Urinary bladder (tissue), 4 donors: ENCODE results near the gene BABAM2. TPM values are rescaled to one million over a fixed set of nuclear protein-coding genes. Genes with fewer than 3 reads are reported as not detected.
A peak's percentile ranks its signal among the peaks of the same experiment; 100 is the strongest.
"Not testable (repeated sequence)": the region's sequence is repeated elsewhere in the genome, so short reads cannot be mapped to it uniquely, and the experiment has no call there.

Experiments
- DNase-seq: peaks from one replicate; pipeline ENCODE4 v3.0.0-alpha.2; 2015; ENCODE audit errors: extremely low spot score
- H3K27ac ChIP-seq: one replicate; pipeline ENCODE4 v1.5.1; 2013; ENCODE audit warnings: low read depth, mild to moderate bottlenecking, moderate library complexity
- H3K36me3 ChIP-seq: one replicate; pipeline ENCODE4 v1.6.1; 2013; ENCODE audit warnings: mild to moderate bottlenecking, moderate library complexity; ENCODE audit not compliant: insufficient read depth
- H3K4me1 ChIP-seq: one replicate; pipeline ENCODE4 v1.6.1; 2013; ENCODE audit warnings: mild to moderate bottlenecking, moderate library complexity; ENCODE audit not compliant: insufficient read depth
- H3K4me3 ChIP-seq: one replicate; pipeline ENCODE4 v1.5.1; 2013; ENCODE audit warnings: low read depth, low read length
- WGBS: extraction: QIAGEN DNeasy Blood & Tissue Kit; methylation state at CpG from one replicate; pipeline ENCODE4 v1.1.7; 2013; 5-methylcytosine and 5-hydroxymethylcytosine counted together
- polyA plus RNA-seq: library from polyadenylated mRNA; stranded (reverse); fragments of 200-250 nt; gene quantifications from one replicate; pipeline ENCODE4 v1.2.3, GENCODE V29; 2013
- total RNA-seq: library from RNA; depleted of rRNA; stranded (reverse); fragments of >200 nt; gene quantifications from one replicate; pipeline ENCODE4 v1.2.3, GENCODE V29; 2014
- donor health status: healthy with polysubstance abuse.
- donor health status: healthy.

The BABAM2 gene
- total and polyA plus RNA-seq, 2 donors = 37.0 to 40.6 TPM

DNA sequence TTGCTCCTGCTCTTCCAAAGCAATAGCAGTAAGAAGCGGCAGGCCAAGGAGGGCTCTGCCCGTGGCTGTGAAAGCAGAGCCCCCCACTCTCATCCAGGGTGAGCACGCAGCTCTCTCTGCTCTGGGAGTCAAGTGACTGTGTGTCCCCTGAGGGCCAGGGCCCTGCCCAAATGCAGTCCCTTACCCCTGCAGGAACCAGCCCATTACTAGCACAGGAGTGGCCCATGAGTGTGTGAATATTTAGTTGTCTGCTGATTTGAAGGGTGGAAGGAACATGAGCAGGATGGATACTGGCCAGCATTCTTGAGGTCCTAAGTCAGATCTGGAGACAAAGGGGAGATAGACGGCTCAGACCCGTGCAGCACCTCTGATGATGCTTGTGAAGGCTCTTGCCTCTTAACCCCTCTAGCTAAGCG is 432.5 kb downstream of the BABAM2 start:
- H3K27ac ChIP-seq = no peak overlapping the region
- no peaks in the 10 kb centered on the region for H3K4me1 ChIP-seq
- H3K4me3 ChIP-seq = no peak overlapping the region
- H3K36me3 ChIP-seq = no peaks in the 10 kb centered on the region
- whole genome bisulfite sequencing = 80% methylated on average over 6 of the region's 6 CpGs
- no peak for DNase-seq

DNA sequence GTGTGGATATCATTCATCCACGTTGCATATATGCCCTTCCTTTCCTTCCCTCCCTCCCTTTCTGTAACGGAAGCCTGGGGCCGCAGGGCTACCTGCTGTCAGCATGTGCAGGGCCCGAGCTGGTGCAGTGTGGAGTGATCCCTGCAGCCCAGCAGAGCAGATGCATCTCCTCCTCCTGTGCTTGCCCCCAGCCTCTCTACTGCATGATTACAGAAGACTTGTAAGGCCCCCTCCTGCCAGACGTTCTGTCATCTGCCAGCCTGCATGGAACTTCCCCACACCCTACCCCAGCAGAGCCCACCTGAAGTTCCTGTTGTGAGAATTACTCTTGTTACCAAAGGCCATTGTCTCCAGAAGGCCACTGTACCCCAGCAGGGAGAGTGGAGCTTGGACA is 434.6 kb downstream of the BABAM2 start:
- H3K27ac ChIP-seq = no peak overlapping the region
- H3K4me1 ChIP-seq = no peaks in the 10 kb centered on the region
- no peaks in the 10 kb centered on the region for H3K36me3 ChIP-seq
- no peak for DNase-seq
- WGBS = 89% methylated on average over 5 of the region's 5 CpGs
- no peak overlapping the region for H3K4me3 ChIP-seq

DNA sequence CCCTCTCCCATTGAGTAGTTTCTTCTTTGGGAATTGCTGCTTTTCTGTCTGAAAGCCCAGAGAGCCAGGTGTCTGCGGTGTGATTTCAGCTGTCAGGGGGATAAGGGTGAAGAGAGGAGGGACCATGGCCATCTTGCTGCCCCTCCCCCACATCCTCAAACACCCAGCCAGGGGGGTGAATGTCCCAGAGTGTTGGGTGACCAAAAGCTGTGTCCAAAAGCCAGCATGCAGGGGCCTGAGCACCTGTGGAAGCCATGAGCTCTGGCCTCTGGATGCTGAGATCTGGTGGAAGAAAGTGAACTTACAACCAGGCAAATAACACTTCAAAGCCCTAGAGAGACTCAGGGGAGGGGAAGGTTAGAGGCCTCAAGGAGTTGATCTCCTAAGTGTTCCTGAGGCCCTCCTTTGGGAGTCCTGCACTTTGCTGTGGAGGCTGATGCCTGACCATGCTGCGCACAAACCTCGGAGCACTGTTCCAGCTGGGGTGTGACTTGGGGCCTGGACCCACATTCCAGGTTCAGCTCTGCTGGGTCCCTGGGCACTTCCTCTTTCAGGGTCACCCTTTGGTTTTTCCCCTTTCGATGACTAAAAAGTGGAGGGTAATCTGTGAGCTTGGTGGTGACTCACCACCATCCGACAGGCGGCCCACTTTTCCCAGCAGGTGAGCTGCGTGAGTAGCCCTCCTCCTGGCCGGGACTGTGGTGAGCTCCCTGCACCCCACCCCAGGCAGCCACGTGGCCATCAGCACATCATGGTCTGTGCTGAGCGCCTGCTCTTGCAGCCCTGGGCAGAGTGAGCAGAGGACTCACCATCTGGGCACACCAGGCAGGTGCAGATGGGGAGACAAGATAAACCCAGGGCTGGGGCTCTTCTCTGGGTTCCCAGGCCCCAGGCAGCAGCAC is 435.3 kb downstream of the BABAM2 start:
- DNase-seq = no peak
- Histone ChIP-seq H3K4me1 (no peaks in the 10 kb centered on the region), H3K36me3 (no peaks in the 10 kb centered on the region), H3K4me3 (no peak overlapping the region), H3K27ac (peak overlapping the region; percentile 51)
- WGBS = 84% methylated on average over 10 of the region's 10 CpGs

- Histone ChIP-seq H3K4me1 (no peaks in the 10 kb centered on the region), H3K4me3 (no peak overlapping the region), H3K27ac (no peak overlapping the region), H3K36me3 (no peaks in the 10 kb centered on the region)
- DNase-seq = no peak
- WGBS = 86% methylated on average over 4 of the region's 4 CpGs
These were observed 435.9 kb downstream of the BABAM2 start for GRCh38 chr2:28326469-28326805.

DNA sequence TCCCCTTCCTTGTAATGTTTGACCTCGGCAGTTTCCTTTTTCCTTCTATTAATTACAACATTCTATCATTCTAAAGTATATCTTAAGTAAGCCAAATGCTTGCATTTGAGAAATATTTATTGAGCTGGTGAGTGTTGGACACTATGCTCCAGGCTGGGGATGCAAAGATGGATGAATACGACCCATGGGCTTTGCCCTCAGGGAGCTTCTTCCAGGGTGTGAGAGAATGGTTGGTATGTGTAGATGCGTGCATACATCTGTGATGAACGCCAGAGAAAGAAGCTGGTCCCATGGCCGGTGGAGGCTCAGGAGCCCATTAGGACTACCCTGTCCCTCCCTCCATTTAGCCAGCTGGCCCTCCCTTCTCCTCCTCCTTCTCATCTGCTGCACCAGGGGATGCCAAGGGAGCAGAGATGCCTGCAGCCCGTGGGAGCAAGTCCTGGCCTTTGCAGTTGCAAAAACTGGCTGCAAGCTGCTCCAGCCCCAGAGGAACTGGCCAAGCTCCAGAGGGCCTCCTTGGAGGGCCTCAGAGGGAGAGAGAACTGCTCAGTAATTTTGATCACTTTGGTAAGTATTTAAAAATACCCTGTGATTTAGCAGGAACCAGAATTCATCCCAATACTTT is 436.5 kb downstream of the BABAM2 start:
- Histone ChIP-seq H3K27ac (no peak overlapping the region), H3K36me3 (no peaks in the 10 kb centered on the region), H3K4me1 (no peaks in the 10 kb centered on the region), H3K4me3 (no peak overlapping the region)
- DNase-seq = no peak
- 56% methylated on average over 6 of the region's 6 CpGs for WGBS

DNA sequence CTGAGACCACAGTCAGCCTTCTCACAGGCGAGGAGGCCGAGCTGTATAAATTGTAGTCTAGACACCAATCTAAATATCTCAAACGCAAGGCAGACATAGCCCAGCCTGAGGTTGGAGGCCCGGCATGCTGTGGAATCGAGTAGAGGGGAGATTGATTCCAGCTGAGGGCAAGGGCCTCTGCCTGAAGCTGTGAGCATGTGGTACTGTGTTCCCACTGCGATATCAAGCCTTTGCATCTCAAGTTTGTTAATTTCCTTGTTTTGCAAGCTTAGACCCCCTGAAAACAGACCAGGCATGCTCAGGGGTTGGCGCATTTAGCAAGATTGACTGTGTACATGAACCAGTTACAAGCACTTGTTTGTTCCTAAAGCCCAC is 437.0 kb downstream of the BABAM2 start:
- H3K4me3 ChIP-seq = no peak overlapping the region
- no peaks in the 10 kb centered on the region for H3K4me1 ChIP-seq
- no peaks in the 10 kb centered on the region for H3K36me3 ChIP-seq
- WGBS = 57% methylated on average over 7 of the region's 7 CpGs
- DNase-seq = no peak
- H3K27ac ChIP-seq = peak overlapping the region; percentile 49

DNA sequence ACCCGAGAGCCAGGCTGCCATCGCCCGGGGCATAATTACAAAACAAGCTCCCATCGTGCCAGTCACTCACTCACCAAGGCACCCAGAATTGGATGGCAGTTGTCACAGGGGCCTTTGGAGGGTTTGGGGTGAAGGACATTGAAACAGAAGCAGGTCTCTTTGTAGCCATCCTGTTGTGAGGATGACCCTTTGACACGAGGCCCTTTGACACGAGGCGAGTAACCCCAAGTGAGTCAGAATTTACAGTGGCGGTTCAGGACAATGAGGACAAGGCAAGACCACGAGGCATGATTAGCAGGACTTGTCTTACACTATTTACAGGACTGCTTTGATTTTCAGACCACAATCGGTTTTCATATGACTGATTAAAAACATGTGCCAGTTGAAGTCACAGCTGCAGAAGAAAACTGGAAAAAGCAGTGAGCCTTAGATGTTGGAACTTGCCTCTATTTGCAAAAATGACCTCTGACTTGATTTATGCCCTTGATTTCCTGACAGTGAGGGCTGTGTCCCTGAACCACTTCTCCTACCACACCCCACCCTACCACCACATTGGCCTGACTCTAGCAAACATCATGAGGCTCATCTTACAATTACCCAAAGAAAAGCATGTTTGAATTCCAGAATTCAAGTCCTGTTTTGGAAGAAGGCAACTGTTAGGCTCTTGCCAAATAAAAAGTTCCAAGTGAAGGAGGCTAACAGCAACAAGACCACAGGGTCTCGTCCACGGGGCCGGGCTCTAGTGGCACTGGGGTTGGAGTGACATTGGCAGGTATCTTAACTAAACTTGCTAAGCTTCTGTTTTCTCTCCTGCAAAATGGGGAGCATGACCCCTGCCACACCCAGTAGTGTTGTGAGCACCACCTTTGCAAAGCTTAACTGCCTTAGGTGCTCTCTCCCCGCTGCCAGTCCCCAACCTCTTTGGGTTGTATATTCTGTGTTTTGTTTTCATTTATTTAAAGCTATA is 437.7 kb downstream of the BABAM2 start:
- DNase-seq = no peak
- H3K27ac ChIP-seq = peak overlapping the region; percentile 49
- no peaks in the 10 kb centered on the region for H3K4me1 ChIP-seq
- H3K36me3 ChIP-seq = no peaks in the 10 kb centered on the region
- 68% methylated on average over 14 of the region's 14 CpGs for WGBS
- H3K4me3 ChIP-seq = no peak overlapping the region

DNA sequence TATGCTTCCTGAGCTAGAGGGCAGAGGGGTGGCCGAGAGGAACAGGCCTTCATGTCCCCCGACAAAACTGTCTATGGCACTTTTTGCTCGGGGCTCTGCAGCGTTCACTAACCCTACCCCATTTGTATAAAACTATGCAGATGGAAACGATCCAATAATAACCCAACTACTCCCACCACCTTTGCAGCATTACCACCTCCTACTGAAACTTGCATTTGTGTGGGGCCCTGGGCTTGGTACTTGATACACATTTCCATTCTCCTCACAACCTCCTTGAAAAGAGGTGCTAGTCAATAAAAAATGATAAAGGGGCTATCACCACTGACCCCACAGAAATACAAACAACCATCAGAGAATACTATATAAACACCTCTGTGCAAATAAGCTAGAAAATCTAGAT is 438.7 kb downstream of the BABAM2 start:
- H3K4me3 ChIP-seq = no peak overlapping the region
- H3K4me1 ChIP-seq = no peaks in the 10 kb centered on the region
- H3K27ac ChIP-seq = no peak overlapping the region
- 94% methylated on average over 5 of the region's 5 CpGs for WGBS
- no peak for DNase-seq
- no peaks in the 10 kb centered on the region for H3K36me3 ChIP-seq

- not testable (repeated sequence) for H3K27ac ChIP-seq, H3K4me1 ChIP-seq, DNase-seq, H3K4me3 ChIP-seq, H3K36me3 ChIP-seq
- 76% methylated on average over 5 of the region's 5 CpGs for WGBS
These were observed 440.2 kb downstream of the BABAM2 start for GRCh38 chr2:28330722-28331121.

DNA sequence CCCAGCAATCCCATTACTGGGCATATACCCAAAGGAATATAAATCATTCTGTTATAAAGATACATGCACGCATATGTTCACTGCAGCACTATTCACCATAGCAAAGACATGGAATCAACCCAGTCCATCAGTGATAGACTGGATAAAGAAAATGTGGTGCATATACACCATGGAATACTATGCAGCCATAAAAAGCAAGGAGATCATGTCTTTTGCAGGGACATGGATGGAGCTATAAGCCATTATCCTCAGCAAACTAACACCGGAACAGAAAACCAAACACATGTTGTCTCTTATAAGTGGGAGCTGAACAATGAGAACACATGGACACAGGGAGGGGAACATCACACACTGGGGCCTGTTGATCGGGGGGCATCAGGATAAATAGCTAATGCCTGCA is 441.3 kb downstream of the BABAM2 start:
- 91% methylated on average over 3 of the region's 3 CpGs for WGBS
- H3K4me1 ChIP-seq, H3K36me3 ChIP-seq, H3K4me3 ChIP-seq, DNase-seq, H3K27ac ChIP-seq: not testable (repeated sequence)

- Histone ChIP-seq H3K4me1 (no peaks in the 10 kb centered on the region), H3K36me3 (no peaks in the 10 kb centered on the region), H3K4me3 (no peak overlapping the region), H3K27ac (no peak overlapping the region)
- DNase-seq = no peak
- WGBS = 98% methylated on average over 8 of the region's 8 CpGs
These were observed 442.2 kb downstream of the BABAM2 start for GRCh38 chr2:28332696-28333095.

DNA sequence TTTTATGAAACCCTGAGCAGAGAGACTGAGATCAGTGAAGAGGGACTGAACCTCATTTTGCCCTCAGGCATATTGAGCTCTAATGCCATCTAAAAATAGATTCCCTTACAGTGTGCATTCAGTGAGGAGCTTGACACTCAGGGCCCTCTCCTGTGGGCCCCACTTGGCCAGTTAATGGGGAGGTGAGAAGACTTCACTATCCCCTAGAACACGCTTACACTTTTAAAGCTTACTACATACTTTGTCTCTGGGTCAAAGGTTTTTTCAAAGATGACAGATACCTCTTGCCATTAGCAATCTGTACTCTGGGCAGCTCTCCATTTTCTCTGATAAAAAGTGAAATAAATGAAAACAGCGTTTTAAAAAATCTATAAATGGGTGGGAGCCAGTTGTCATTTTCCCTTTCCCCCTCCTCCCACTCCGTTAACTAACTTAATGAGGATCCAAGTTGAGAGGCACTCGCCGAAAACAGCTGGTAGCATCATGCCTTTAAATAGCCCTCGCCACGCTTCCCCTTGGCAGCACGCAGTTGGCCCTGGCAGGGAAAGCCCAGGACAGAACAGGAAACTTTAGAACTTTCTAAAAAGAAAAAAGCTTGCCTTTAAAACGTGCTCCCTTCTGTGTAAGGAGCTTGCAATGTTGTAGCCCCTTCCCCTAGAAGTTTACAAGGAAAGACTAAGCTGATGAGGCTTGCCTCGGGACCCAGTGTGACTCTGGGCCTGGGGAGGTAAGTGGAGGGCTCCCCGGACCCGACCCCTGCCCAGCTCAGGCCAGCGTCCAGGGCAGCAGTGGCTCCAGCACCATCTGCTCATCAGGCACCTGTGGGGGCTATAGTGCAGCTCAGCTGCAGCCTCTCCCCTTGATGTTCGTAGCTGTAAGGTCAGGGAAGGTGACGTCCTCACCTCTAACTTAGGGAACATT is 443.3 kb downstream of the BABAM2 start:
- no peak for DNase-seq
- WGBS = 60% methylated on average over 15 of the region's 15 CpGs
- no peaks in the 10 kb centered on the region for H3K36me3 ChIP-seq
- H3K4me3 ChIP-seq = no peak overlapping the region
- no peaks in the 10 kb centered on the region for H3K4me1 ChIP-seq
- H3K27ac ChIP-seq = no peak overlapping the region

DNA sequence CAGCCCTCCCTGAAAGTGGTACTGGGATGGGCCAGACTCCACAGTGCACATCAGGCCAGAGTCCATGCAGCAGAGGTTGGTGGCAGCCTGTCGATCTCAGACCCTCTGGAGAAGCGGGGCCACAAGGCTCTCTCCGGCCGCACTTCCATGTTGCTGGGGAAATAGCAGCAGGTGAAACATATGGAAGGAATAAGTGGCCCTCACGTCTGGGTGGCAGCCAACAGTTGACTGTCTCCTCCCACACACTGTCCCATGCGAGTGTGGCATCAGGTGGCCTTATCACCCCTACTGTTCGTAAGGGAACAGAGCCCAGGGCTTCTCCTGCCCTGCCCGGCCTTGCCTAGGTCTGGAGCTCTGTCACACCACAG is 444.0 kb downstream of the BABAM2 start:
- H3K27ac ChIP-seq = no peak overlapping the region
- 92% methylated on average over 8 of the region's 8 CpGs for WGBS
- no peak overlapping the region for H3K4me3 ChIP-seq
- no peaks in the 10 kb centered on the region for H3K4me1 ChIP-seq
- no peak for DNase-seq
- no peaks in the 10 kb centered on the region for H3K36me3 ChIP-seq
